ENCODE results near the gene TRRAP. TPM values are rescaled to one million over a fixed set of nuclear protein-coding genes. Genes with fewer than 3 reads are reported as not detected.

The TRRAP gene
- total and polyA plus RNA-seq, 2 donors, result 11.3 to 15.1 TPM

GRCh38 chr7:99013266-99014112 lies 135.2 kb downstream of the TRRAP start:
- no peak for DNase-seq (ENCODE audit: low read depth in 6 of 9, low spot score in 9 of 9)
- no peaks in the 10 kb centered on the region for H3K27me3 ChIP-seq (ENCODE audit: control insufficient read depth in 2 of 2, insufficient read depth in 1 of 2, low read length in 1 of 2)
- 98% methylated on average over 25 of the region's 25 CpGs for WGBS
- H3K27ac ChIP-seq (ENCODE audit: low read depth in 1 of 2, low read length in 1 of 2), result no peak overlapping the region
- no peaks in the 10 kb centered on the region for H3K4me1 ChIP-seq (ENCODE audit: control insufficient read depth in 2 of 2, insufficient read depth in 2 of 2, low read length in 2 of 2)
- no peaks in the 10 kb centered on the region for H3K9me3 ChIP-seq (ENCODE audit: control insufficient read depth in 2 of 2, insufficient read depth in 1 of 2, low read length in 1 of 2)
- no peak overlapping the region for H3K4me3 ChIP-seq (ENCODE audit: low read length in 2 of 2)
- H3K36me3 ChIP-seq (ENCODE audit: control insufficient read depth in 2 of 2, insufficient read depth in 2 of 2, low read length in 1 of 2), result peaks cover 68 to 72% of the 10 kb centered on the region in 2 donors

- no peaks in the 10 kb centered on the region for H3K27me3 ChIP-seq (ENCODE audit: control insufficient read depth in 2 of 2, insufficient read depth in 1 of 2, low read length in 1 of 2)
- no peak for DNase-seq (ENCODE audit: low read depth in 6 of 9, low spot score in 9 of 9)
- WGBS, result 97% methylated on average over 18 of the region's 18 CpGs
- H3K36me3 ChIP-seq (ENCODE audit: control insufficient read depth in 2 of 2, insufficient read depth in 2 of 2, low read length in 1 of 2), result peaks cover 63 to 70% of the 10 kb centered on the region in 2 donors
- no peak overlapping the region for H3K4me3 ChIP-seq (ENCODE audit: low read length in 2 of 2)
- no peaks in the 10 kb centered on the region for H3K4me1 ChIP-seq (ENCODE audit: control insufficient read depth in 2 of 2, insufficient read depth in 2 of 2, low read length in 2 of 2)
- H3K27ac ChIP-seq (ENCODE audit: low read depth in 1 of 2, low read length in 1 of 2), result no peak overlapping the region
- H3K9me3 ChIP-seq (ENCODE audit: control insufficient read depth in 2 of 2, insufficient read depth in 1 of 2, low read length in 1 of 2), result no peaks in the 10 kb centered on the region
Observed at GRCh38 chr7:99014113-99014985, 136.0 kb downstream of the TRRAP start.

GRCh38 chr7:99016196-99016595 lies 137.9 kb downstream of the TRRAP start:
- Histone ChIP-seq H3K9me3 (ENCODE audit: control insufficient read depth in 2 of 2, insufficient read depth in 1 of 2, low read length in 1 of 2) (no peaks in the 10 kb centered on the region), H3K36me3 (ENCODE audit: control insufficient read depth in 2 of 2, insufficient read depth in 2 of 2, low read length in 1 of 2) (peaks cover 57 to 67% of the 10 kb centered on the region in 2 donors), H3K4me1 (ENCODE audit: control insufficient read depth in 2 of 2, insufficient read depth in 2 of 2, low read length in 2 of 2) (no peaks in the 10 kb centered on the region), H3K27ac (ENCODE audit: low read depth in 1 of 2, low read length in 1 of 2) (no peak overlapping the region), H3K27me3 (ENCODE audit: control insufficient read depth in 2 of 2, insufficient read depth in 1 of 2, low read length in 1 of 2) (no peaks in the 10 kb centered on the region), H3K4me3 (ENCODE audit: low read length in 2 of 2) (no peak overlapping the region)
- WGBS, result 98% methylated on average over 8 of the region's 8 CpGs
- DNase-seq (ENCODE audit: low read depth in 6 of 9, low spot score in 9 of 9), result no peak

- Histone ChIP-seq H3K27me3 (ENCODE audit: control insufficient read depth in 2 of 2, insufficient read depth in 1 of 2, low read length in 1 of 2) (no peaks in the 10 kb centered on the region), H3K4me1 (ENCODE audit: control insufficient read depth in 2 of 2, insufficient read depth in 2 of 2, low read length in 2 of 2) (no peaks in the 10 kb centered on the region), H3K36me3 (ENCODE audit: control insufficient read depth in 2 of 2, insufficient read depth in 2 of 2, low read length in 1 of 2) (peaks cover 24 to 33% of the 10 kb centered on the region in 2 donors), H3K9me3 (ENCODE audit: control insufficient read depth in 2 of 2, insufficient read depth in 1 of 2, low read length in 1 of 2) (no peaks in the 10 kb centered on the region), H3K4me3 (ENCODE audit: low read length in 2 of 2) (no peak overlapping the region), H3K27ac (ENCODE audit: low read depth in 1 of 2, low read length in 1 of 2) (no peak overlapping the region)
- no peak for DNase-seq (ENCODE audit: low read depth in 6 of 9, low spot score in 9 of 9)
- WGBS, result 97% methylated on average over 12 of the region's 12 CpGs
Observed at GRCh38 chr7:99019523-99020412, 141.4 kb downstream of the TRRAP start.

- Histone ChIP-seq H3K4me3 (ENCODE audit: low read length in 2 of 2) (no peak overlapping the region), H3K9me3 (ENCODE audit: control insufficient read depth in 2 of 2, insufficient read depth in 1 of 2, low read length in 1 of 2) (no peaks in the 10 kb centered on the region), H3K36me3 (ENCODE audit: control insufficient read depth in 2 of 2, insufficient read depth in 2 of 2, low read length in 1 of 2) (peaks cover 19 to 28% of the 10 kb centered on the region in 2 donors), H3K27me3 (ENCODE audit: control insufficient read depth in 2 of 2, insufficient read depth in 1 of 2, low read length in 1 of 2) (no peaks in the 10 kb centered on the region), H3K27ac (ENCODE audit: low read depth in 1 of 2, low read length in 1 of 2) (no peak overlapping the region), H3K4me1 (ENCODE audit: control insufficient read depth in 2 of 2, insufficient read depth in 2 of 2, low read length in 2 of 2) (no peaks in the 10 kb centered on the region)
- no peak for DNase-seq (ENCODE audit: low read depth in 6 of 9, low spot score in 9 of 9)
- 97% methylated on average over 3 of the region's 3 CpGs for WGBS
Observed at GRCh38 chr7:99020413-99020715, 142.0 kb downstream of the TRRAP start.

- Histone ChIP-seq H3K27ac (ENCODE audit: low read depth in 1 of 2, low read length in 1 of 2) (no peak overlapping the region), H3K36me3 (ENCODE audit: control insufficient read depth in 2 of 2, insufficient read depth in 2 of 2, low read length in 1 of 2) (peaks cover 16 to 26% of the 10 kb centered on the region in 2 donors), H3K4me3 (ENCODE audit: low read length in 2 of 2) (no peak overlapping the region), H3K4me1 (ENCODE audit: control insufficient read depth in 2 of 2, insufficient read depth in 2 of 2, low read length in 2 of 2) (no peaks in the 10 kb centered on the region), H3K9me3 (ENCODE audit: control insufficient read depth in 2 of 2, insufficient read depth in 1 of 2, low read length in 1 of 2) (no peaks in the 10 kb centered on the region), H3K27me3 (ENCODE audit: control insufficient read depth in 2 of 2, insufficient read depth in 1 of 2, low read length in 1 of 2) (no peaks in the 10 kb centered on the region)
- WGBS, result 93% methylated on average over 3 of the region's 3 CpGs
- no peak for DNase-seq (ENCODE audit: low read depth in 6 of 9, low spot score in 9 of 9)
Observed at GRCh38 chr7:99021941-99022560, 143.7 kb downstream of the TRRAP start.

GRCh38 chr7:99024066-99024465 lies 145.7 kb downstream of the TRRAP start:
- H3K27ac ChIP-seq (ENCODE audit: low read depth in 1 of 2, low read length in 1 of 2), result no peak overlapping the region
- H3K36me3 ChIP-seq (ENCODE audit: control insufficient read depth in 2 of 2, insufficient read depth in 2 of 2, low read length in 1 of 2), result peaks cover 31 to 32% of the 10 kb centered on the region in 2 donors
- no peaks in the 10 kb centered on the region for H3K4me1 ChIP-seq (ENCODE audit: control insufficient read depth in 2 of 2, insufficient read depth in 2 of 2, low read length in 2 of 2)
- DNase-seq (ENCODE audit: low read depth in 6 of 9, low spot score in 9 of 9), result no peak
- H3K27me3 ChIP-seq (ENCODE audit: control insufficient read depth in 2 of 2, insufficient read depth in 1 of 2, low read length in 1 of 2), result no peaks in the 10 kb centered on the region
- H3K4me3 ChIP-seq (ENCODE audit: low read length in 2 of 2), result no peak overlapping the region
- H3K9me3 ChIP-seq (ENCODE audit: control insufficient read depth in 2 of 2, insufficient read depth in 1 of 2, low read length in 1 of 2), result no peaks in the 10 kb centered on the region

GRCh38 chr7:99027241-99027640 lies 148.9 kb downstream of the TRRAP start:
- Histone ChIP-seq H3K36me3 (ENCODE audit: control insufficient read depth in 2 of 2, insufficient read depth in 2 of 2, low read length in 1 of 2) (peaks cover 47 to 49% of the 10 kb centered on the region in 2 donors), H3K4me3 (ENCODE audit: low read length in 2 of 2) (no peak overlapping the region), H3K27ac (ENCODE audit: low read depth in 1 of 2, low read length in 1 of 2) (no peak overlapping the region), H3K9me3 (ENCODE audit: control insufficient read depth in 2 of 2, insufficient read depth in 1 of 2, low read length in 1 of 2) (no peaks in the 10 kb centered on the region), H3K4me1 (ENCODE audit: control insufficient read depth in 2 of 2, insufficient read depth in 2 of 2, low read length in 2 of 2) (no peaks in the 10 kb centered on the region), H3K27me3 (ENCODE audit: control insufficient read depth in 2 of 2, insufficient read depth in 1 of 2, low read length in 1 of 2) (no peaks in the 10 kb centered on the region)
- no peak for DNase-seq (ENCODE audit: low read depth in 6 of 9, low spot score in 9 of 9)
- WGBS, result 81% methylated on average over 3 of the region's 3 CpGs
